Panc1 (cell line): ENCODE results near the gene UBE2A. TPM values are rescaled to one million over a fixed set of nuclear protein-coding genes. Genes with fewer than 3 reads are reported as not detected.

Experiments used
- ATAC-seq: fragments of 200-7000 bp; cut with Tn5 transposase; 2 replicates; pipeline ENCODE4 v1.9.1; 2020; ENCODE audit warnings: mild to moderate bottlenecking, moderate library complexity
- BruUV-seq: library from RNA; stranded (reverse); fragments of 400-500 nt; replicated peaks from 2 replicates; lab custom pipeline; 2021; lab: Mats Ljungman, UMichigan
- CTCF ChIA-PET: fragments of 300-600 bp; sonication (Branson Sonifier 250); formaldehyde crosslinking; loops from one replicate; lab custom pipeline; 2022; ENCODE audit warnings: antibody characterized with exemption; lab: Charles Lee
- POLR2A ChIA-PET: fragments of 300-600 bp; sonication (Branson Sonifier 250); formaldehyde crosslinking; loops from one replicate; lab custom pipeline; 2022; ENCODE audit warnings: antibody characterized with exemption; lab: Charles Lee
- DNase-seq: peaks from one replicate; pipeline ENCODE4 v3.0.0-alpha.2; 2010; ENCODE audit warnings: low read depth, low spot score
- H3K27ac ChIP-seq: 2 replicates; pipeline ENCODE4 v1.5.1; 2011; ENCODE audit warnings: mild to moderate bottlenecking, low read length, inconsistent platforms
- H3K27me3 ChIP-seq: fragments of 200-500 bp; sonication (Bioruptor generic); 2 replicates; pipeline ENCODE4 v1.6.0; 2014; ENCODE audit warnings: low read length, inconsistent platforms; ENCODE audit not compliant: control insufficient read depth, insufficient read depth
- H3K36me3 ChIP-seq: fragments of 200-500 bp; sonication (Bioruptor generic); 2 replicates; pipeline ENCODE4 v1.5.1; 2014; ENCODE audit warnings: inconsistent platforms, mild to moderate bottlenecking, low read length, moderate library complexity; ENCODE audit not compliant: control insufficient read depth, insufficient read depth
- H3K4me1 ChIP-seq: 2 replicates; pipeline ENCODE4 v1.5.1; 2011; ENCODE audit warnings: inconsistent platforms, mild to moderate bottlenecking, low read length, moderate library complexity; ENCODE audit not compliant: control insufficient read depth, insufficient read depth
- H3K4me3 ChIP-seq, 2 experiments: 2 replicates each; pipeline ENCODE4 v1.5.1; 2011 to 2012; ENCODE audit warnings: low read depth in 2 of 2, low read length in 2 of 2, mild to moderate bottlenecking in 2 of 2, inconsistent platforms in 1 of 2, moderate library complexity in 1 of 2
- H3K9me3 ChIP-seq: fragments of 200-500 bp; sonication (Bioruptor generic); 2 replicates; pipeline ENCODE4 v1.5.1; 2014; ENCODE audit warnings: low read depth, mild to moderate bottlenecking, inconsistent platforms, low read length, moderate library complexity; ENCODE audit not compliant: control insufficient read depth, insufficient read depth
- POLR2AphosphoS5 ChIP-seq: IDR thresholded peaks from 2 replicates; pipeline ENCODE4 v1.6.1; 2012; ENCODE audit warnings: mild to moderate bottlenecking, low read depth, low read length, moderate library complexity
- SIN3A ChIP-seq: IDR thresholded peaks from 2 replicates; pipeline ENCODE4 v1.6.1; 2012; ENCODE audit warnings: low read depth, mild to moderate bottlenecking, low read length, moderate library complexity, borderline replicate concordance; ENCODE audit not compliant: insufficient read depth
- TCF7L2 ChIP-seq: IDR thresholded peaks from 2 replicates; pipeline ENCODE4 v1.6.1; 2011; ENCODE audit warnings: mild to moderate bottlenecking, low read depth, low read length, inconsistent platforms
- in situ Hi-C: cut with HindIII; loops from 2 replicates; pipeline ENCODE4 v1.10.0; 2016; ENCODE audit warnings: low sequenced_read_pairs, low pct_unique_long_range_greater_than_20kb
- intact Hi-C: fragments of 100-400 bp; cut with micrococcal nuclease; formaldehyde crosslinking; loops from one replicate; pipeline ENCODE4 v1.10.0; 2022; ENCODE audit not compliant: unreplicated experiment
- total RNA-seq: library from RNA; stranded (reverse); gene quantifications from one replicate; pipeline ENCODE4 v1.2.1, GENCODE V29; 2021; ENCODE audit not compliant: unreplicated experiment
- TF ChIP-seq, protein P1 (sequence below): fragments of 450-650 bp; IDR thresholded peaks from 2 replicates; pipeline ENCODE4 v1.5.1; 2017; ENCODE audit warnings: mild to moderate bottlenecking
- TF ChIP-seq, protein P2 (sequence below), 2 experiments: IDR thresholded peaks; 2 replicates each; pipeline ENCODE4 v1.6.1; 2011 to 2012; ENCODE audit warnings: low read depth in 2 of 2, control low read depth in 1 of 2, low read length in 1 of 2, mild to moderate bottlenecking in 1 of 2, moderate library complexity in 1 of 2; ENCODE audit not compliant: insufficient read depth in 1 of 2

Gene UBE2A
- total RNA-seq, 1 experiment from 2014 or later: 110 TPM

GRCh38 chrX:119602701-119603255 lies 28.4 kb downstream of the UBE2A start:
- no TSS peak for BruUV-seq
- intact Hi-C loops: no loop called here
- no peak overlapping the region for H3K4me3 ChIP-seq
- H3K27ac ChIP-seq: no peak overlapping the region
- peaks cover 4% of the 10 kb centered on the region for H3K4me1 ChIP-seq
- DNase-seq: no peak
- TF ChIP-seq SIN3A (no peak), TCF7L2 (no peak), POLR2AphosphoS5 (no peak)
- TF ChIP-seq, protein P1, sequence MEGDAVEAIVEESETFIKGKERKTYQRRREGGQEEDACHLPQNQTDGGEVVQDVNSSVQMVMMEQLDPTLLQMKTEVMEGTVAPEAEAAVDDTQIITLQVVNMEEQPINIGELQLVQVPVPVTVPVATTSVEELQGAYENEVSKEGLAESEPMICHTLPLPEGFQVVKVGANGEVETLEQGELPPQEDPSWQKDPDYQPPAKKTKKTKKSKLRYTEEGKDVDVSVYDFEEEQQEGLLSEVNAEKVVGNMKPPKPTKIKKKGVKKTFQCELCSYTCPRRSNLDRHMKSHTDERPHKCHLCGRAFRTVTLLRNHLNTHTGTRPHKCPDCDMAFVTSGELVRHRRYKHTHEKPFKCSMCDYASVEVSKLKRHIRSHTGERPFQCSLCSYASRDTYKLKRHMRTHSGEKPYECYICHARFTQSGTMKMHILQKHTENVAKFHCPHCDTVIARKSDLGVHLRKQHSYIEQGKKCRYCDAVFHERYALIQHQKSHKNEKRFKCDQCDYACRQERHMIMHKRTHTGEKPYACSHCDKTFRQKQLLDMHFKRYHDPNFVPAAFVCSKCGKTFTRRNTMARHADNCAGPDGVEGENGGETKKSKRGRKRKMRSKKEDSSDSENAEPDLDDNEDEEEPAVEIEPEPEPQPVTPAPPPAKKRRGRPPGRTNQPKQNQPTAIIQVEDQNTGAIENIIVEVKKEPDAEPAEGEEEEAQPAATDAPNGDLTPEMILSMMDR: no peak
- TF ChIP-seq, protein P2, sequence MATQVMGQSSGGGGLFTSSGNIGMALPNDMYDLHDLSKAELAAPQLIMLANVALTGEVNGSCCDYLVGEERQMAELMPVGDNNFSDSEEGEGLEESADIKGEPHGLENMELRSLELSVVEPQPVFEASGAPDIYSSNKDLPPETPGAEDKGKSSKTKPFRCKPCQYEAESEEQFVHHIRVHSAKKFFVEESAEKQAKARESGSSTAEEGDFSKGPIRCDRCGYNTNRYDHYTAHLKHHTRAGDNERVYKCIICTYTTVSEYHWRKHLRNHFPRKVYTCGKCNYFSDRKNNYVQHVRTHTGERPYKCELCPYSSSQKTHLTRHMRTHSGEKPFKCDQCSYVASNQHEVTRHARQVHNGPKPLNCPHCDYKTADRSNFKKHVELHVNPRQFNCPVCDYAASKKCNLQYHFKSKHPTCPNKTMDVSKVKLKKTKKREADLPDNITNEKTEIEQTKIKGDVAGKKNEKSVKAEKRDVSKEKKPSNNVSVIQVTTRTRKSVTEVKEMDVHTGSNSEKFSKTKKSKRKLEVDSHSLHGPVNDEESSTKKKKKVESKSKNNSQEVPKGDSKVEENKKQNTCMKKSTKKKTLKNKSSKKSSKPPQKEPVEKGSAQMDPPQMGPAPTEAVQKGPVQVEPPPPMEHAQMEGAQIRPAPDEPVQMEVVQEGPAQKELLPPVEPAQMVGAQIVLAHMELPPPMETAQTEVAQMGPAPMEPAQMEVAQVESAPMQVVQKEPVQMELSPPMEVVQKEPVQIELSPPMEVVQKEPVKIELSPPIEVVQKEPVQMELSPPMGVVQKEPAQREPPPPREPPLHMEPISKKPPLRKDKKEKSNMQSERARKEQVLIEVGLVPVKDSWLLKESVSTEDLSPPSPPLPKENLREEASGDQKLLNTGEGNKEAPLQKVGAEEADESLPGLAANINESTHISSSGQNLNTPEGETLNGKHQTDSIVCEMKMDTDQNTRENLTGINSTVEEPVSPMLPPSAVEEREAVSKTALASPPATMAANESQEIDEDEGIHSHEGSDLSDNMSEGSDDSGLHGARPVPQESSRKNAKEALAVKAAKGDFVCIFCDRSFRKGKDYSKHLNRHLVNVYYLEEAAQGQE (IDR thresholded peaks at IDR 0.05; ENCODE audit: insufficient read depth in 1 of 2, low read depth in 2 of 2, low read length in 1 of 2): no peak
- no peak for ATAC-seq
- H3K36me3 ChIP-seq: no peaks in the 10 kb centered on the region; the same call in none of the 2 replicates
- no peaks in the 10 kb centered on the region for H3K9me3 ChIP-seq
- in situ Hi-C loops: no loop called here
- ChIA-PET POLR2A (no interaction called here), CTCF (no interaction called here)
- H3K27me3 ChIP-seq: no peaks in the 10 kb centered on the region

- DNase-seq (no peak), ATAC-seq (no peak)
- Histone ChIP-seq H3K36me3 (no peaks in the 10 kb centered on the region; the same call in none of the 2 replicates), H3K27me3 (no peaks in the 10 kb centered on the region), H3K9me3 (no peaks in the 10 kb centered on the region), H3K4me3 (peak overlapping the region; percentile 73 to 86), H3K27ac (peak overlapping the region; percentile 73), H3K4me1 (peaks cover 4% of the 10 kb centered on the region)
- in situ Hi-C loops (no loop called here), intact Hi-C loops (no loop called here)
- TF ChIP-seq TCF7L2 (no peak), SIN3A (no peak), POLR2AphosphoS5 (no peak)
- TF ChIP-seq, protein P1: no peak
- TF ChIP-seq, protein P2 (IDR thresholded peaks at IDR 0.05; ENCODE audit: insufficient read depth in 1 of 2, low read depth in 2 of 2, low read length in 1 of 2): no peak
- ChIA-PET POLR2A (interaction anchor here (0.7 kb wide), 1 partner anchor 84 kb away, joined by 6 read pairs; no protein-coding TSS in a partner anchor), CTCF (interaction anchor here (0.7 kb wide), 1 partner anchor 180 kb away, joined by 3 read pairs; no protein-coding TSS in a partner anchor)
- no TSS peak for BruUV-seq
These were observed 30.6 kb downstream of the UBE2A start for GRCh38 chrX:119604766-119605463.
